A549 (cell line): Measurements from ENCODE around the gene CHD9. TPM values are rescaled to one million over a fixed set of nuclear protein-coding genes. Genes with fewer than 3 reads are reported as not detected.

Experiments used
- ATAC-seq, 2 experiments: fragments of 200-7000 bp in 1 of 2; fragments of >200 bp in 1 of 2; cut with Nextera tagmentation in 1 of 2; cut with Tn5 transposase in 1 of 2; 3 replicates each; pipeline versions ENCODE4 v1.8.0 to v1.9.1; 2018 to 2020; ENCODE audit warnings: mild to moderate bottlenecking in 1 of 2, moderate library complexity in 1 of 2
- CTCF ChIA-PET: fragments of 300-600 bp; sonication (Branson Sonifier 250); formaldehyde crosslinking; extraction: SDS; loops from one replicate; lab custom pipeline; 2021; ENCODE audit warnings: antibody characterized with exemption, inconsistent platforms; lab: Yijun Ruan, JAX
- POLR2A ChIA-PET: fragments of 350-600 bp; formaldehyde crosslinking; extraction: SDS; loops from one replicate; lab custom pipeline; 2021; ENCODE audit warnings: antibody characterized with exemption, inconsistent platforms; lab: Yijun Ruan, JAX
- DNase-seq, 2 experiments: peaks; one replicate each; pipeline versions ENCODE4 v3.0.0 to v3.0.0-alpha.2; 2011 to 2016; ENCODE audit warnings: low read depth in 1 of 2, low spot score in 1 of 2
- FAIRE-seq: peaks from 2 replicates; lab custom pipeline; 2011; peaks lifted over from hg19 to GRCh38; lab: Jason Lieb, UNC
- H3K27ac ChIP-seq, 2 experiments: fragments of >200 bp; sonication (Bioruptor Twin); formaldehyde crosslinking; 3 replicates each; pipeline ENCODE4 v1.5.1; 2016 to 2017
- H3K4me1 ChIP-seq: fragments of >200 bp; sonication (Bioruptor Twin); formaldehyde crosslinking; 3 replicates; pipeline ENCODE4 v1.6.1; 2016
- H3K4me2 ChIP-seq: fragments of >200 bp; sonication (Bioruptor Twin); formaldehyde crosslinking; 3 replicates; pipeline ENCODE4 v1.6.1; 2016
- H3K4me3 ChIP-seq: fragments of >200 bp; sonication (Bioruptor Twin); formaldehyde crosslinking; 3 replicates; pipeline ENCODE4 v1.5.1; 2016
- H3K9me3 ChIP-seq: fragments of >200 bp; sonication (Bioruptor Twin); formaldehyde crosslinking; 3 replicates; pipeline ENCODE4 v1.6.1; 2016
- EP300 ChIP-seq, 2 experiments: fragments of >200 bp; sonication (Bioruptor Twin); formaldehyde crosslinking; IDR thresholded peaks; 2 replicates in 1 of 2; 3 replicates in 1 of 2; pipeline ENCODE4 v1.6.1; 2016 to 2017
- FOXS1 ChIP-seq: fragments of 250-450 bp; sonication (Bioruptor Pico); IDR thresholded peaks from 2 replicates; pipeline ENCODE4 v1.5.0; 2020; ENCODE audit warnings: mild to moderate bottlenecking, moderate library complexity
- HDAC2 ChIP-seq: fragments of 200-600 bp; sonication (generic); IDR thresholded peaks from 2 replicates; pipeline ENCODE4 v1.6.1; 2016
- HEYL ChIP-seq: fragments of 250-450 bp; sonication (Bioruptor Pico); IDR thresholded peaks from 2 replicates; pipeline ENCODE4 v1.8.0; 2021; ENCODE audit warnings: mild to moderate bottlenecking, moderate library complexity
- HOXA7 ChIP-seq: fragments of 250-450 bp; sonication (Bioruptor Pico); IDR thresholded peaks from 2 replicates; pipeline ENCODE4 v1.5.0; 2020; ENCODE audit warnings: mild to moderate bottlenecking, moderate library complexity
- JUNB ChIP-seq: fragments of >200 bp; sonication (Bioruptor Twin); formaldehyde crosslinking; IDR thresholded peaks from 2 replicates; pipeline ENCODE4 v1.6.1; 2016
- MAZ ChIP-seq: fragments of 150-350 bp; IDR thresholded peaks from 2 replicates; pipeline ENCODE4 v1.6.1; 2014; ENCODE audit warnings: antibody characterized with exemption, low read depth, low read length, borderline replicate concordance
- NPAS2 ChIP-seq: fragments of 250-450 bp; sonication (Bioruptor Pico); IDR thresholded peaks from 2 replicates; pipeline ENCODE4 v1.8.0; 2022; ENCODE audit warnings: mild to moderate bottlenecking, moderate library complexity, borderline replicate concordance
- POLR2AphosphoS2 ChIP-seq: conservative IDR thresholded peaks from 2 replicates; pipeline ENCODE4 v1.6.1; 2012; ENCODE audit warnings: low read length, improper control_type of control experiment, inconsistent platforms
- RAD21 ChIP-seq, 2 experiments: fragments of >200 bp in 1 of 2; sonication (Bioruptor Twin) in 1 of 2; formaldehyde crosslinking in 1 of 2; IDR thresholded peaks in 1 of 2; conservative IDR thresholded peaks in 1 of 2; 2 replicates in 1 of 2; 3 replicates in 1 of 2; pipeline ENCODE4 v1.6.1; 2012 to 2018; ENCODE audit warnings: inconsistent platforms in 1 of 2
- SMC3 ChIP-seq: fragments of >200 bp; sonication (Bioruptor Twin); formaldehyde crosslinking; IDR thresholded peaks from 3 replicates; pipeline ENCODE4 v1.6.1; 2018; ENCODE audit warnings: inconsistent platforms
- WGBS: methylation state at CpG from one replicate; pipeline ENCODE4 v1.1.6; 2017; ENCODE audit errors: missing lambda C conversion rate; 5-methylcytosine and 5-hydroxymethylcytosine counted together
- polyA plus RNA-seq, 4 experiments: library from polyadenylated mRNA; depleted of rRNA in 3 of 4; stranded (reverse); fragments of >200 nt; fragmentation: RNase III in 1 of 4; extraction: RNeasy Plus Mini Kit Qiagen cat#74134 plus additional on column Dnase treatment in 1 of 4; gene quantifications; 2 replicates in 3 of 4; 3 replicates in 1 of 4; pipeline ENCODE4 v1.2.3, GENCODE V29; 2011 to 2017
- TF ChIP-seq, protein P1 (sequence below): fragments of 200-600 bp; sonication (generic); IDR thresholded peaks from 2 replicates; pipeline ENCODE4 v1.6.1; 2016; ENCODE audit warnings: antibody characterized with exemption, mild to moderate bottlenecking, moderate library complexity
- TF ChIP-seq, protein P2 (sequence below): IDR thresholded peaks from 2 replicates; pipeline ENCODE4 v1.6.1; 2012
- TF ChIP-seq, protein P3 (sequence below): fragments of 250-450 bp; sonication (Bioruptor Pico); IDR thresholded peaks from 2 replicates; pipeline ENCODE4 v1.5.0; 2021; ENCODE audit warnings: mild to moderate bottlenecking, moderate library complexity, borderline replicate concordance

The CHD9 gene
- polyA plus RNA-seq, 2 of the 4 experiments (the other 2 are of a cell fraction): 17.8 to 51.6 TPM

DNA sequence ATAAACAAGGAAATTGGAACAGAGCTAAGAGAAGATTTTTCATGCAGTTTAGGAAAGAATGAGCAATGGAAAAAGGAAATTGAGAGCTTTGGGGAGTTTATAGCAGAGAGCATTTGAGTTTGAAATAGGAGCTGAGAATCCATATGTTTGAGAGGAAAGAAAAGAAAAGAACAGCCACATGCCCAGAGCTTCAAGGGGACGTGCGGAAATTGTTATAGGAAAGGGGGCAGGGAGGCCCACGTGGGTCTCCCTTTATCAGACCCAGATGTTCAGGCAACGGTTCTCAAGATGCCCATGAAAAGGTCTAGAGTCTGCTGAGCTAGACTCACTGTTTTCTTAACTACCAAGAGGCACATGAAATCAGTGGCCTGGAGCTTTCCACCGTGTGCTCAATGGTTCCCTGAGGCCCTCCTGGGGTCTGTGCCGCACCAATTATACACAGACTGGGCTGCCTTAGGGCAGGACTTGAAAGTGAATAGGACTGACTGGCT, 31.2 kb downstream of the CHD9 start (continued):
- TF ChIP-seq, protein P1, sequence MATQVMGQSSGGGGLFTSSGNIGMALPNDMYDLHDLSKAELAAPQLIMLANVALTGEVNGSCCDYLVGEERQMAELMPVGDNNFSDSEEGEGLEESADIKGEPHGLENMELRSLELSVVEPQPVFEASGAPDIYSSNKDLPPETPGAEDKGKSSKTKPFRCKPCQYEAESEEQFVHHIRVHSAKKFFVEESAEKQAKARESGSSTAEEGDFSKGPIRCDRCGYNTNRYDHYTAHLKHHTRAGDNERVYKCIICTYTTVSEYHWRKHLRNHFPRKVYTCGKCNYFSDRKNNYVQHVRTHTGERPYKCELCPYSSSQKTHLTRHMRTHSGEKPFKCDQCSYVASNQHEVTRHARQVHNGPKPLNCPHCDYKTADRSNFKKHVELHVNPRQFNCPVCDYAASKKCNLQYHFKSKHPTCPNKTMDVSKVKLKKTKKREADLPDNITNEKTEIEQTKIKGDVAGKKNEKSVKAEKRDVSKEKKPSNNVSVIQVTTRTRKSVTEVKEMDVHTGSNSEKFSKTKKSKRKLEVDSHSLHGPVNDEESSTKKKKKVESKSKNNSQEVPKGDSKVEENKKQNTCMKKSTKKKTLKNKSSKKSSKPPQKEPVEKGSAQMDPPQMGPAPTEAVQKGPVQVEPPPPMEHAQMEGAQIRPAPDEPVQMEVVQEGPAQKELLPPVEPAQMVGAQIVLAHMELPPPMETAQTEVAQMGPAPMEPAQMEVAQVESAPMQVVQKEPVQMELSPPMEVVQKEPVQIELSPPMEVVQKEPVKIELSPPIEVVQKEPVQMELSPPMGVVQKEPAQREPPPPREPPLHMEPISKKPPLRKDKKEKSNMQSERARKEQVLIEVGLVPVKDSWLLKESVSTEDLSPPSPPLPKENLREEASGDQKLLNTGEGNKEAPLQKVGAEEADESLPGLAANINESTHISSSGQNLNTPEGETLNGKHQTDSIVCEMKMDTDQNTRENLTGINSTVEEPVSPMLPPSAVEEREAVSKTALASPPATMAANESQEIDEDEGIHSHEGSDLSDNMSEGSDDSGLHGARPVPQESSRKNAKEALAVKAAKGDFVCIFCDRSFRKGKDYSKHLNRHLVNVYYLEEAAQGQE: no peak
- TF ChIP-seq SMC3: no peak
- TF ChIP-seq, all 56 proteins: peak for 0

DNA sequence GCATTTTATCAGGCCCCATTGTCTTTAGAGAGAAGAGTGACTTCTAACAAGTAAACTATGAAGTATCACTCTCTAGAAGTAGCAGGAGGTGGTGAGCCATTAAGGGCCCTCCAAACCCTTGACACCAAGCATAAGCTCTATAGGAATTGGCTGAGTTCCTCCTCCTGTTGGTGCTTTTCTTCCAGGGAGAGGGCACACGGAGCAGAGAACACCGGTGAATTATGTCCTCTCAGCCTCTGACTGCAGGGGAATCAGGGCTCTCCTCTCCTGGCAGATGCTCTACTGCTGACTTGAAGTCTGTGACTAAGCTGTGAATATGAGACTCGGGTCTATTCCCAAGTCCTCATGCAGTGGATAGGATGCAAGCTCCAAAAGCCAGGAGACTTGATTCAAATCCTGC, 32.3 kb downstream of the CHD9 start:
- no peak for TF ChIP-seq MAZ
- no peak for TF ChIP-seq NPAS2
- TF ChIP-seq, protein P2, sequence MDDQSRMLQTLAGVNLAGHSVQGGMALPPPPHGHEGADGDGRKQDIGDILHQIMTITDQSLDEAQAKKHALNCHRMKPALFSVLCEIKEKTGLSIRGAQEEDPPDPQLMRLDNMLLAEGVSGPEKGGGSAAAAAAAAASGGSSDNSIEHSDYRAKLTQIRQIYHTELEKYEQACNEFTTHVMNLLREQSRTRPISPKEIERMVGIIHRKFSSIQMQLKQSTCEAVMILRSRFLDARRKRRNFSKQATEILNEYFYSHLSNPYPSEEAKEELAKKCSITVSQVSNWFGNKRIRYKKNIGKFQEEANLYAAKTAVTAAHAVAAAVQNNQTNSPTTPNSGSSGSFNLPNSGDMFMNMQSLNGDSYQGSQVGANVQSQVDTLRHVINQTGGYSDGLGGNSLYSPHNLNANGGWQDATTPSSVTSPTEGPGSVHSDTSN: no peak
- TF ChIP-seq RAD21 (conservative IDR thresholded peaks at IDR 0.05 in 1 of 2, IDR thresholded peaks at IDR 0.05 in 1 of 2): no peak
- TF ChIP-seq, protein P3, sequence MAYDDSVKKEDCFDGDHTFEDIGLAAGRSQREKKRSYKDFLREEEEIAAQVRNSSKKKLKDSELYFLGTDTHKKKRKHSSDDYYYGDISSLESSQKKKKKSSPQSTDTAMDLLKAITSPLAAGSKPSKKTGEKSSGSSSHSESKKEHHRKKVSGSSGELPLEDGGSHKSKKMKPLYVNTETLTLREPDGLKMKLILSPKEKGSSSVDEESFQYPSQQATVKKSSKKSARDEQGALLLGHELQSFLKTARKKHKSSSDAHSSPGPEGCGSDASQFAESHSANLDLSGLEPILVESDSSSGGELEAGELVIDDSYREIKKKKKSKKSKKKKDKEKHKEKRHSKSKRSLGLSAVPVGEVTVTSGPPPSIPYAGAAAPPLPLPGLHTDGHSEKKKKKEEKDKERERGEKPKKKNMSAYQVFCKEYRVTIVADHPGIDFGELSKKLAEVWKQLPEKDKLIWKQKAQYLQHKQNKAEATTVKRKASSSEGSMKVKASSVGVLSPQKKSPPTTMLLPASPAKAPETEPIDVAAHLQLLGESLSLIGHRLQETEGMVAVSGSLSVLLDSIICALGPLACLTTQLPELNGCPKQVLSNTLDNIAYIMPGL (CRISPR knock-in tag): no peak
- TF ChIP-seq JUNB: no peak
- TF ChIP-seq HDAC2: no peak
- TF ChIP-seq POLR2AphosphoS2: no peak
- no peak for TF ChIP-seq FOXS1 (CRISPR knock-in tag)
- no peak for TF ChIP-seq HEYL (CRISPR knock-in tag)
- CTCF ChIA-PET: interaction anchor here (1.3 to 7.7 kb wide), 2 partner anchors 32 to 122 kb away, joined by 3 to 32 read pairs; partner anchors contain the start of gene CHD9
- Histone ChIP-seq H3K9me3 (no peaks in the 10 kb centered on the region), H3K4me1 (peaks cover 58% of the 10 kb centered on the region), H3K4me2 (no peak overlapping the region), H3K27ac (0 out of 6 replicates have a peak overlapping the region, but pooled peaks of 1 of the 2 experiments have one; percentile 31), H3K4me3 (no peak overlapping the region)
- DNase-seq (no peak), FAIRE-seq (no peak), ATAC-seq (no peak)
- POLR2A ChIA-PET: no interaction called here
- WGBS: 76% methylated on average over 3 of the region's 3 CpGs

DNA sequence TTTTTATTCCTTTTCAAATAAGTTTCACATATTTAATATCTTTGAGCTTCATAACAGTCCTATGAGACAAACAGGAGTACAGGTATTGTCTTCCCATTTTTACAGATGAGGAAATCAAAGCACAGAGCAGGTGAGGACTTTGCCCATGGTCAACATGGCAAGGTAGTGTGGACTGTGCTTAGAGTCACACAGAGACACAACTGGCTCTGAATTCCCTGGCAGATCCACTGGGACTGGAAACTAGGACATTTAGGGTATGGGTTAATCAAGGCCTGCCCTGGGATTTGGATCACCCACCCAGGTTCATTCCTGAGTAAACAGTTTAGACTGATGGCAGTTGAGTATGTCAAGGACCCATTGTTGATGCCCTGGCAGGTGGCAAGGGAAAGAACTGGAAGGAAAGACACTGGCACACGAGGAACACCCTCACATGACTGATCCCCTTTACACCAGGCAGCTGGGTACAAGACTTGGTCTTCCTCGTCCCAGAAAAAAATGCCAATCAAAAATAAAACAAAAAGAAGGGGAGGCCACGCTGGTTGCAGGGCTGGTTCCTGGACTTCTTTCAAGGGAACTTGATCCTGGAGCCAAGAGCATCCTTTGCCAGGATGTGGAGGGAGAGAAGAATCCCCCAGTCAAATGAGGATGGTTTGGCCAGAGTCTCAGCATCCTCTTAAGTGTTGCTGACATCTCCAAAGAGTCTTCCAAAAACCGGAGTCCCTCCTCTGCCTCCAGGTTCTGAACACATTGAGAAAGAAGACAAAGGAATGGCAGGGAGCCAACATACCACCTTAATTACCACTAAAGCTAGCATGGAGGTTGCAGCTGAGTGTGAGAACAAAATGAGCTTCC, 34.9 kb downstream of the CHD9 start:
- FAIRE-seq: no peak
- no peak for ATAC-seq
- 80% methylated on average over 4 of the region's 4 CpGs for WGBS
- H3K9me3 ChIP-seq: no peaks in the 10 kb centered on the region
- H3K4me3 ChIP-seq: no peak overlapping the region
- CTCF ChIA-PET: interaction anchor here (1.3 to 7.7 kb wide), 3 partner anchors 34 to 118 kb away, joined by 3 to 32 read pairs (median 4); partner anchors contain the start of gene CHD9
- POLR2A ChIA-PET: no interaction called here
- peaks cover 56% of the 10 kb centered on the region for H3K4me1 ChIP-seq
- TF ChIP-seq HOXA7 (CRISPR knock-in tag) (no peak), EP300 (IDR thresholded peaks at IDR 0.05) (0 out of 5 replicates have a peak, but pooled peaks of 1 of the 2 experiments have one; percentile 18), FOXS1 (CRISPR knock-in tag) (no peak)
- H3K4me2 ChIP-seq: no peak overlapping the region
- peak overlapping the region in 1 of 2 experiments; percentile 72; a peak in 3 of 6 replicates for H3K27ac ChIP-seq
- no peak for DNase-seq
